ENCODE data around the gene SKA2. TPM values are rescaled to one million over a fixed set of nuclear protein-coding genes. Genes with fewer than 3 reads are reported as not detected.
"Not testable (repeated sequence)": the region's sequence is repeated elsewhere in the genome, so short reads cannot be mapped to it uniquely, and the experiment has no call there.

The SKA2 gene
- total and polyA plus RNA-seq, 10 donors: 15.4 to 38.9 (median 24.6) TPM

GRCh38 chr17:59181481-59181880 lies 26.5 kb upstream of the SKA2 start:
- H3K4me3 ChIP-seq: no peak overlapping the region
- no peaks in the 10 kb centered on the region for H3K4me1 ChIP-seq
- H3K9me3 ChIP-seq: no peaks in the 10 kb centered on the region
- H3K27me3 ChIP-seq (replicated peaks in 1 of 7): no peaks in the 10 kb centered on the region
- H3K27ac ChIP-seq: no peak overlapping the region
- no peak for DNase-seq
- TF ChIP-seq POLR2A (IDR thresholded peaks at IDR 0.05) (no peak), POLR2AphosphoS5 (IDR thresholded peaks at IDR 0.05) (no peak), CTCF (IDR thresholded peaks at IDR 0.05 in 8 of 11, conservative IDR thresholded peaks at IDR 0.05 in 3 of 11) (no peak)
- 96 to 99% (median 98%) methylated on average over 9 of the region's 9 CpGs for WGBS, 5 donors
- intact Hi-C loops (cut with DNase I; ENCODE audit: low total_unique reads): no loop called here
- H3K36me3 ChIP-seq: peaks cover 0 to 39% (median 0%) of the 10 kb centered on the region in 6 donors

- intact Hi-C loops (cut with DNase I; ENCODE audit: low total_unique reads): no loop called here
- Histone ChIP-seq H3K4me3 (no peak overlapping the region), H3K27ac (no peak overlapping the region), H3K36me3 (peaks cover 0 to 31% (median 0%) of the 10 kb centered on the region in 6 donors), H3K9me3 (no peaks in the 10 kb centered on the region), H3K4me1 (no peaks in the 10 kb centered on the region), H3K27me3 (replicated peaks in 1 of 7) (no peaks in the 10 kb centered on the region)
- DNase-seq: no peak
- TF ChIP-seq CTCF (IDR thresholded peaks at IDR 0.05 in 8 of 11, conservative IDR thresholded peaks at IDR 0.05 in 3 of 11): no peak
- no peak for TF ChIP-seq POLR2AphosphoS5 (IDR thresholded peaks at IDR 0.05)
- no peak for TF ChIP-seq POLR2A (IDR thresholded peaks at IDR 0.05)
- WGBS, 5 donors: 97 to 99% (median 98%) methylated on average over 9 of the region's 9 CpGs
Observed at GRCh38 chr17:59180626-59181025, 25.6 kb upstream of the SKA2 start.

GRCh38 chr17:59179601-59180000 lies 24.6 kb upstream of the SKA2 start:
- H3K4me1 ChIP-seq; H3K4me3 ChIP-seq; H3K9me3 ChIP-seq; intact Hi-C loops (cut with DNase I; ENCODE audit: low total_unique reads); DNase-seq; H3K27ac ChIP-seq; H3K27me3 ChIP-seq (replicated peaks in 1 of 7): not testable (repeated sequence)
- 93 to 95% (median 94%) methylated on average over 11 of the region's 11 CpGs for WGBS, 5 donors
- H3K36me3 ChIP-seq: peaks cover 0 to 31% (median 0%) of the 10 kb centered on the region in 6 donors

GRCh38 chr17:59178266-59178985 lies 23.4 kb upstream of the SKA2 start:
- 71 to 88% (median 83%) methylated on average over 7 of the region's 7 CpGs for WGBS, 5 donors
- no peak overlapping the region for H3K27ac ChIP-seq
- TF ChIP-seq POLR2A (IDR thresholded peaks at IDR 0.05) (no peak), CTCF (IDR thresholded peaks at IDR 0.05 in 8 of 11, conservative IDR thresholded peaks at IDR 0.05 in 3 of 11) (no peak)
- no peak overlapping the region for H3K4me3 ChIP-seq
- H3K4me1 ChIP-seq: no peaks in the 10 kb centered on the region
- H3K36me3 ChIP-seq: peaks cover 0 to 41% (median 0%) of the 10 kb centered on the region in 6 donors
- H3K27me3 ChIP-seq (replicated peaks in 1 of 7): no peaks in the 10 kb centered on the region
- no peaks in the 10 kb centered on the region for H3K9me3 ChIP-seq
- intact Hi-C loops (cut with DNase I; ENCODE audit: low total_unique reads): no loop called here
- no peak for DNase-seq

Data from spleen (tissue), 11 donors.